Panc1 (cell line): ENCODE measurements around the gene PRDX6. TPM values are rescaled to one million over a fixed set of nuclear protein-coding genes. Genes with fewer than 3 reads are reported as not detected.

ENCODE experiments used
- ATAC-seq: fragments of 200-7000 bp; cut with Tn5 transposase; 2 replicates; pipeline ENCODE4 v1.9.1; 2020; ENCODE audit warnings: mild to moderate bottlenecking, moderate library complexity
- BruUV-seq: library from RNA; stranded (reverse); fragments of 400-500 nt; replicated peaks from 2 replicates; lab custom pipeline; 2021; lab: Mats Ljungman, UMichigan
- CTCF ChIA-PET: fragments of 300-600 bp; sonication (Branson Sonifier 250); formaldehyde crosslinking; loops from one replicate; lab custom pipeline; 2022; ENCODE audit warnings: antibody characterized with exemption; lab: Charles Lee
- POLR2A ChIA-PET: fragments of 300-600 bp; sonication (Branson Sonifier 250); formaldehyde crosslinking; loops from one replicate; lab custom pipeline; 2022; ENCODE audit warnings: antibody characterized with exemption; lab: Charles Lee
- DNase-seq: peaks from one replicate; pipeline ENCODE4 v3.0.0-alpha.2; 2010; ENCODE audit warnings: low read depth, low spot score
- H3K27ac ChIP-seq: 2 replicates; pipeline ENCODE4 v1.5.1; 2011; ENCODE audit warnings: mild to moderate bottlenecking, low read length, inconsistent platforms
- H3K27me3 ChIP-seq: fragments of 200-500 bp; sonication (Bioruptor generic); 2 replicates; pipeline ENCODE4 v1.6.0; 2014; ENCODE audit warnings: low read length, inconsistent platforms; ENCODE audit not compliant: control insufficient read depth, insufficient read depth
- H3K36me3 ChIP-seq: fragments of 200-500 bp; sonication (Bioruptor generic); 2 replicates; pipeline ENCODE4 v1.5.1; 2014; ENCODE audit warnings: inconsistent platforms, mild to moderate bottlenecking, low read length, moderate library complexity; ENCODE audit not compliant: control insufficient read depth, insufficient read depth
- H3K4me1 ChIP-seq: 2 replicates; pipeline ENCODE4 v1.5.1; 2011; ENCODE audit warnings: inconsistent platforms, mild to moderate bottlenecking, low read length, moderate library complexity; ENCODE audit not compliant: control insufficient read depth, insufficient read depth
- H3K4me3 ChIP-seq, 2 experiments: 2 replicates each; pipeline ENCODE4 v1.5.1; 2011 to 2012; ENCODE audit warnings: low read depth in 2 of 2, low read length in 2 of 2, mild to moderate bottlenecking in 2 of 2, inconsistent platforms in 1 of 2, moderate library complexity in 1 of 2
- H3K9me3 ChIP-seq: fragments of 200-500 bp; sonication (Bioruptor generic); 2 replicates; pipeline ENCODE4 v1.5.1; 2014; ENCODE audit warnings: low read depth, mild to moderate bottlenecking, inconsistent platforms, low read length, moderate library complexity; ENCODE audit not compliant: control insufficient read depth, insufficient read depth
- POLR2AphosphoS5 ChIP-seq: IDR thresholded peaks from 2 replicates; pipeline ENCODE4 v1.6.1; 2012; ENCODE audit warnings: mild to moderate bottlenecking, low read depth, low read length, moderate library complexity
- SIN3A ChIP-seq: IDR thresholded peaks from 2 replicates; pipeline ENCODE4 v1.6.1; 2012; ENCODE audit warnings: low read depth, mild to moderate bottlenecking, low read length, moderate library complexity, borderline replicate concordance; ENCODE audit not compliant: insufficient read depth
- TCF7L2 ChIP-seq: IDR thresholded peaks from 2 replicates; pipeline ENCODE4 v1.6.1; 2011; ENCODE audit warnings: mild to moderate bottlenecking, low read depth, low read length, inconsistent platforms
- in situ Hi-C: cut with HindIII; loops from 2 replicates; pipeline ENCODE4 v1.10.0; 2016; ENCODE audit warnings: low sequenced_read_pairs, low pct_unique_long_range_greater_than_20kb
- intact Hi-C: fragments of 100-400 bp; cut with micrococcal nuclease; formaldehyde crosslinking; loops from one replicate; pipeline ENCODE4 v1.10.0; 2022; ENCODE audit not compliant: unreplicated experiment
- total RNA-seq: library from RNA; stranded (reverse); gene quantifications from one replicate; pipeline ENCODE4 v1.2.1, GENCODE V29; 2021; ENCODE audit not compliant: unreplicated experiment
- TF ChIP-seq, protein P1 (sequence below), 2 experiments: IDR thresholded peaks; 2 replicates each; pipeline ENCODE4 v1.6.1; 2011 to 2012; ENCODE audit warnings: low read depth in 2 of 2, control low read depth in 1 of 2, low read length in 1 of 2, mild to moderate bottlenecking in 1 of 2, moderate library complexity in 1 of 2; ENCODE audit not compliant: insufficient read depth in 1 of 2
- TF ChIP-seq, protein P2 (sequence below): fragments of 450-650 bp; IDR thresholded peaks from 2 replicates; pipeline ENCODE4 v1.5.1; 2017; ENCODE audit warnings: mild to moderate bottlenecking

Gene PRDX6
- total RNA-seq, 1 experiment from 2014 or later = 157 TPM

DNA sequence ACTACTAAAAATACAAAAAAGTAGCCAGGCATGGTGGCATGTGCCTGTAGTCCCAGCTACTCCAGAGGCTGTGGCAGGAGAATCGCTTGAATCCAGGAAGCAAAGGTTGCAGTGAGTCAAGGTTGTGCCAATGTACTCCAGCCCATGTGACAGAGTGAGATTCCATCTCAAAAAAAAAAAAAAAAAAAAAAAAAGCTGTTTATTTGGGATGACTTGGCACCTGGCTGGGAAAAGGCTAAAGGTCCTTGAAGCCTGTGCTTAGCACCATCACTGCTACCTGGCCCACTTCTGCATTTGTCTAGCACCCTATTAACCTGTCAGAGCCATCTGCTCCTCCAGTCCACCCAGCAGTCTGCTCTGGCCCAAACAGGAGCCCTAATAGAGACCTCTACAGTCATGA is 25.0 kb downstream of the PRDX6 start:
- ATAC-seq = no peak

DNA sequence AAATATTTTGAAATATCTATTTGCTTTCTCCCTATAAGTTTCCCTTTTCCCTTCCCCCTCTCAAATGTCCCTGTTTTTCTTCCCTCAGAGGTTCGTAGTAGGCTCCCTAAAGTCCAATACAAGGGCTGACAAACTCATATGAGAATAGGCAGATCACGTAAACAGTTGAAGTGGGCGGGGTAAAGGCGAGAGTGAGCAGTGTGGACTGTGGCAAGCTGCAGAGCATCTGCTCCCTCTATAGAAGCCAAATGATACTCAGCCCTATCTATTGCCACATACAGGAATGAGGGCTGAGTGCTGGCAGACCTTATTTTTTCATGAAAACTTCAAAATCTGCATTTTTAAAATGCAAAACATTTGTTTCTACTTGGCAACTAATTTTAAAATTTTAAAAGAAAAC is 26.3 kb downstream of the PRDX6 start:
- no TSS peak for BruUV-seq
- intact Hi-C loops = no loop called here
- DNase-seq (no peak), ATAC-seq (no peak)
- Histone ChIP-seq H3K36me3 (no peaks in the 10 kb centered on the region), H3K9me3 (no peaks in the 10 kb centered on the region), H3K27ac (no peak overlapping the region), H3K27me3 (no peaks in the 10 kb centered on the region), H3K4me3 (no peak overlapping the region), H3K4me1 (peaks cover 3% of the 10 kb centered on the region; the same call in 1 of the 2 replicates)
- ChIA-PET CTCF (no interaction called here), POLR2A (no interaction called here)
- in situ Hi-C loops = no loop called here
- TF ChIP-seq POLR2AphosphoS5 = no peak
- TF ChIP-seq TCF7L2 = no peak
- TF ChIP-seq, protein P1, sequence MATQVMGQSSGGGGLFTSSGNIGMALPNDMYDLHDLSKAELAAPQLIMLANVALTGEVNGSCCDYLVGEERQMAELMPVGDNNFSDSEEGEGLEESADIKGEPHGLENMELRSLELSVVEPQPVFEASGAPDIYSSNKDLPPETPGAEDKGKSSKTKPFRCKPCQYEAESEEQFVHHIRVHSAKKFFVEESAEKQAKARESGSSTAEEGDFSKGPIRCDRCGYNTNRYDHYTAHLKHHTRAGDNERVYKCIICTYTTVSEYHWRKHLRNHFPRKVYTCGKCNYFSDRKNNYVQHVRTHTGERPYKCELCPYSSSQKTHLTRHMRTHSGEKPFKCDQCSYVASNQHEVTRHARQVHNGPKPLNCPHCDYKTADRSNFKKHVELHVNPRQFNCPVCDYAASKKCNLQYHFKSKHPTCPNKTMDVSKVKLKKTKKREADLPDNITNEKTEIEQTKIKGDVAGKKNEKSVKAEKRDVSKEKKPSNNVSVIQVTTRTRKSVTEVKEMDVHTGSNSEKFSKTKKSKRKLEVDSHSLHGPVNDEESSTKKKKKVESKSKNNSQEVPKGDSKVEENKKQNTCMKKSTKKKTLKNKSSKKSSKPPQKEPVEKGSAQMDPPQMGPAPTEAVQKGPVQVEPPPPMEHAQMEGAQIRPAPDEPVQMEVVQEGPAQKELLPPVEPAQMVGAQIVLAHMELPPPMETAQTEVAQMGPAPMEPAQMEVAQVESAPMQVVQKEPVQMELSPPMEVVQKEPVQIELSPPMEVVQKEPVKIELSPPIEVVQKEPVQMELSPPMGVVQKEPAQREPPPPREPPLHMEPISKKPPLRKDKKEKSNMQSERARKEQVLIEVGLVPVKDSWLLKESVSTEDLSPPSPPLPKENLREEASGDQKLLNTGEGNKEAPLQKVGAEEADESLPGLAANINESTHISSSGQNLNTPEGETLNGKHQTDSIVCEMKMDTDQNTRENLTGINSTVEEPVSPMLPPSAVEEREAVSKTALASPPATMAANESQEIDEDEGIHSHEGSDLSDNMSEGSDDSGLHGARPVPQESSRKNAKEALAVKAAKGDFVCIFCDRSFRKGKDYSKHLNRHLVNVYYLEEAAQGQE (IDR thresholded peaks at IDR 0.05; ENCODE audit: insufficient read depth in 1 of 2, low read depth in 2 of 2, low read length in 1 of 2) = no peak
- TF ChIP-seq, protein P2, sequence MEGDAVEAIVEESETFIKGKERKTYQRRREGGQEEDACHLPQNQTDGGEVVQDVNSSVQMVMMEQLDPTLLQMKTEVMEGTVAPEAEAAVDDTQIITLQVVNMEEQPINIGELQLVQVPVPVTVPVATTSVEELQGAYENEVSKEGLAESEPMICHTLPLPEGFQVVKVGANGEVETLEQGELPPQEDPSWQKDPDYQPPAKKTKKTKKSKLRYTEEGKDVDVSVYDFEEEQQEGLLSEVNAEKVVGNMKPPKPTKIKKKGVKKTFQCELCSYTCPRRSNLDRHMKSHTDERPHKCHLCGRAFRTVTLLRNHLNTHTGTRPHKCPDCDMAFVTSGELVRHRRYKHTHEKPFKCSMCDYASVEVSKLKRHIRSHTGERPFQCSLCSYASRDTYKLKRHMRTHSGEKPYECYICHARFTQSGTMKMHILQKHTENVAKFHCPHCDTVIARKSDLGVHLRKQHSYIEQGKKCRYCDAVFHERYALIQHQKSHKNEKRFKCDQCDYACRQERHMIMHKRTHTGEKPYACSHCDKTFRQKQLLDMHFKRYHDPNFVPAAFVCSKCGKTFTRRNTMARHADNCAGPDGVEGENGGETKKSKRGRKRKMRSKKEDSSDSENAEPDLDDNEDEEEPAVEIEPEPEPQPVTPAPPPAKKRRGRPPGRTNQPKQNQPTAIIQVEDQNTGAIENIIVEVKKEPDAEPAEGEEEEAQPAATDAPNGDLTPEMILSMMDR = no peak
- no peak for TF ChIP-seq SIN3A

More for the DNA sequence above, 25.0 kb downstream of the PRDX6 start:
- CTCF ChIA-PET = no interaction called here
- POLR2A ChIA-PET = no interaction called here
- Histone ChIP-seq H3K4me3 (no peak overlapping the region), H3K9me3 (no peaks in the 10 kb centered on the region), H3K27me3 (no peaks in the 10 kb centered on the region), H3K27ac (no peak overlapping the region), H3K4me1 (peaks cover 3% of the 10 kb centered on the region; the same call in 1 of the 2 replicates), H3K36me3 (no peaks in the 10 kb centered on the region)
- intact Hi-C loops (no loop called here), in situ Hi-C loops (no loop called here)
- no peak for TF ChIP-seq POLR2AphosphoS5
- no TSS peak for BruUV-seq
- DNase-seq = no peak

DNA sequence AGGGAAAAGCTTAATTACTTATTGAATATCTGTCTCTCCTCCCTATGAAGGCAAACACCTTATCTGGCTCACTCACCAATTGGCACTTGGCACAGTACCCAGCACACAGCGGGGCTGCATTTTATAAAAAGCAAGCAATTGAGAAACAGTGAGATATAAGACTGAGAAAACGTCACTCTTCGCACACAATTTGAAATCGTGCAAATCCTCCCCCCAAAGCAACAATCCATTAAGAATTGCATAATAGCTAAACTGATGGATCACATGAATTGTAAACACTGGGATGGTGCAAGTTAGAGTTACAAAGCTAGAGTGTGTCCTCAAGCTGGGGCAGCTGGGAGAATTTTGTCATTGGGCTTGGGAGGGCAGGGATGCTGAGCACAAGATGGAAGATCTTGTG is 27.1 kb downstream of the PRDX6 start:
- intact Hi-C loops (no loop called here), in situ Hi-C loops (no loop called here)
- Histone ChIP-seq H3K36me3 (no peaks in the 10 kb centered on the region), H3K9me3 (no peaks in the 10 kb centered on the region), H3K27me3 (no peaks in the 10 kb centered on the region), H3K4me1 (peaks cover 3% of the 10 kb centered on the region; the same call in 1 of the 2 replicates), H3K27ac (no peak overlapping the region), H3K4me3 (no peak overlapping the region)
- POLR2A ChIA-PET = no interaction called here
- TF ChIP-seq POLR2AphosphoS5 (no peak), SIN3A (no peak), TCF7L2 (no peak)
- TF ChIP-seq, protein P1 (IDR thresholded peaks at IDR 0.05; ENCODE audit: insufficient read depth in 1 of 2, low read depth in 2 of 2, low read length in 1 of 2) = no peak
- TF ChIP-seq, protein P2 = no peak
- no peak for ATAC-seq
- CTCF ChIA-PET = no interaction called here
- no peak for DNase-seq
- no TSS peak for BruUV-seq
